NT2/D1 (cell line): ENCODE data around the gene ACSL6.

Experiments
- SUZ12 ChIP-seq: IDR thresholded peaks from 2 replicates; pipeline ENCODE4 v1.6.1; 2011; ENCODE audit not compliant: insufficient read length, insufficient read depth; ENCODE audit errors: extremely low read depth
- YY1 ChIP-seq: IDR thresholded peaks from 2 replicates; pipeline ENCODE4 v1.6.1; 2011; ENCODE audit not compliant: insufficient read length, insufficient read depth

- no peak for TF ChIP-seq YY1
- no peak for TF ChIP-seq SUZ12
These were observed at the start of gene ACSL6 for GRCh38 chr5:132011622-132012343.
